GM12872 (cell line): ENCODE measurements around the gene MCU.

Experiments
- CTCF ChIP-seq: IDR thresholded peaks from 3 replicates; pipeline ENCODE4 v1.5.1; 2011; ENCODE audit warnings: low read depth, mild to moderate bottlenecking, low read length, moderate library complexity; ENCODE audit not compliant: insufficient read depth

Gene MCU

GRCh38 chr10:72816565-72816964 lies 124.6 kb downstream of the MCU start:
- TF ChIP-seq CTCF: no peak

- TF ChIP-seq CTCF: no peak
These were observed 126.1 kb downstream of the MCU start for GRCh38 chr10:72818076-72818475.

GRCh38 chr10:72819053-72819452 lies 127.1 kb downstream of the MCU start:
- no peak for TF ChIP-seq CTCF

GRCh38 chr10:72821606-72822005 lies 129.7 kb downstream of the MCU start:
- TF ChIP-seq CTCF: no peak

GRCh38 chr10:72822342-72822986 lies 130.5 kb downstream of the MCU start:
- TF ChIP-seq CTCF: no peak

- no peak for TF ChIP-seq CTCF
These were observed 133.2 kb downstream of the MCU start for GRCh38 chr10:72825163-72825562.

GRCh38 chr10:72826346-72826745 lies 134.4 kb downstream of the MCU start:
- no peak for TF ChIP-seq CTCF
